HEK293T (cell line): ENCODE results near the gene PARVB.

Experiments
- BHLHE40 ChIP-seq: fragments of 450-650 bp; IDR thresholded peaks from 2 replicates; pipeline ENCODE4 v1.6.1; 2016; ENCODE audit warnings: mild to moderate bottlenecking, moderate library complexity, borderline replicate concordance
- FOXA1 ChIP-seq: fragments of 450-650 bp; IDR thresholded peaks from 2 replicates; pipeline ENCODE4 v1.6.1; 2016; ENCODE audit warnings: mild to moderate bottlenecking
- FOXK2 ChIP-seq: fragments of 450-650 bp; IDR thresholded peaks from 2 replicates; pipeline ENCODE4 v1.6.1; 2016; ENCODE audit warnings: mild to moderate bottlenecking
- HDGF ChIP-seq: fragments of 450-650 bp; IDR thresholded peaks from 2 replicates; pipeline ENCODE4 v1.6.1; 2017; ENCODE audit warnings: antibody characterized with exemption, borderline replicate concordance
- NFRKB ChIP-seq: fragments of 450-650 bp; IDR thresholded peaks from 2 replicates; pipeline ENCODE4 v1.6.1; 2016; ENCODE audit warnings: mild to moderate bottlenecking, moderate library complexity
- SP1 ChIP-seq: fragments of 450-650 bp; IDR thresholded peaks from 2 replicates; pipeline ENCODE4 v1.6.1; 2017
- TARDBP ChIP-seq: fragments of 450-650 bp; IDR thresholded peaks from 2 replicates; pipeline ENCODE4 v1.6.1; 2016
- ZNF384 ChIP-seq: fragments of 450-650 bp; IDR thresholded peaks from 2 replicates; pipeline ENCODE4 v1.6.1; 2016

- TF ChIP-seq ZNF384 (no peak), TARDBP (no peak), BHLHE40 (no peak), NFRKB (no peak), SP1 (no peak), FOXA1 (no peak), HDGF (no peak), FOXK2 (no peak)
Measured at GRCh38 chr22:44092636-44093220, 68.6 kb downstream of the PARVB start.
